Liver (tissue), 9 donors: ENCODE measurements around the gene CCDC71. TPM values are rescaled to one million over a fixed set of nuclear protein-coding genes. Genes with fewer than 3 reads are reported as not detected.

Experiments used
- DNase-seq: peaks from one replicate; pipeline ENCODE4 v3.0.0-alpha.2; 2017; ENCODE audit warnings: low spot score
- H3K27ac ChIP-seq, 2 donors: one replicate each; pipeline ENCODE4 v1.7.0; 2013; ENCODE audit warnings: inconsistent platforms in 2 of 2, low read length in 2 of 2, control low read depth in 1 of 2, low read depth in 1 of 2, mild to moderate bottlenecking in 1 of 2
- H3K27me3 ChIP-seq, 4 donors: one replicate each; pipeline versions ENCODE4 v1.6.1 to v1.7.0; 2013; ENCODE audit warnings: low read length in 3 of 4, inconsistent platforms in 1 of 4, mild to moderate bottlenecking in 1 of 4, moderate library complexity in 1 of 4; ENCODE audit not compliant: control insufficient read depth in 4 of 4, insufficient read depth in 4 of 4
- H3K36me3 ChIP-seq, 4 donors: one replicate each; pipeline versions ENCODE4 v1.6.1 to v1.7.0; 2013; ENCODE audit warnings: low read length in 3 of 4, mild to moderate bottlenecking in 3 of 4, low read depth in 1 of 4, moderate library complexity in 1 of 4; ENCODE audit not compliant: control insufficient read depth in 4 of 4, insufficient read depth in 3 of 4
- H3K4me1 ChIP-seq, 4 donors: one replicate each; pipeline versions ENCODE4 v1.6.1 to v1.7.0; 2013; ENCODE audit warnings: low read length in 3 of 4, mild to moderate bottlenecking in 3 of 4, moderate library complexity in 1 of 4; ENCODE audit not compliant: control insufficient read depth in 4 of 4, insufficient read depth in 4 of 4
- H3K4me3 ChIP-seq, 3 donors: one replicate each; pipeline versions ENCODE4 v1.6.1 to v1.7.0; 2013; ENCODE audit warnings: low read length in 3 of 3, control low read depth in 1 of 3, low read depth in 1 of 3, mild to moderate bottlenecking in 1 of 3
- H3K9ac ChIP-seq, 2 donors: one replicate each; pipeline ENCODE4 v1.7.0; 2013; ENCODE audit warnings: low read length in 2 of 2, mild to moderate bottlenecking in 2 of 2, moderate library complexity in 2 of 2, control low read depth in 1 of 2, low read depth in 1 of 2
- H3K9me3 ChIP-seq, 4 donors: one replicate each; pipeline versions ENCODE4 v1.6.1 to v1.7.0; 2013; ENCODE audit warnings: low read length in 3 of 4; ENCODE audit not compliant: control insufficient read depth in 4 of 4
- ATF3 ChIP-seq: IDR thresholded peaks from 2 replicates; pipeline ENCODE4 v1.6.1; 2016; ENCODE audit warnings: antibody characterized with exemption
- CTCF ChIP-seq: fragments of 150-350 bp; IDR thresholded peaks from 2 replicates; pipeline ENCODE4 v1.5.1; 2017; ENCODE audit warnings: improper control_type of control experiment, low read depth, low read length; ENCODE audit not compliant: missing input control
- EGR1 ChIP-seq, 2 donors: IDR thresholded peaks; 2 replicates each; pipeline ENCODE4 v1.6.1; 2016 to 2018; ENCODE audit warnings: antibody characterized with exemption in 2 of 2, low read depth in 2 of 2
- FOXA2 ChIP-seq: IDR thresholded peaks from 2 replicates; pipeline ENCODE4 v1.6.1; 2016; ENCODE audit warnings: antibody characterized with exemption
- GABPA ChIP-seq, 2 donors: IDR thresholded peaks in 1 of 2; conservative IDR thresholded peaks in 1 of 2; 2 replicates each; pipeline ENCODE4 v1.6.1; 2016; ENCODE audit warnings: antibody characterized with exemption in 2 of 2, mild to moderate bottlenecking in 1 of 2, moderate library complexity in 1 of 2
- HNF4A ChIP-seq, 2 donors: conservative IDR thresholded peaks; 2 replicates each; pipeline ENCODE4 v1.6.1; 2016; ENCODE audit warnings: antibody characterized with exemption in 2 of 2, mild to moderate bottlenecking in 2 of 2
- HNF4G ChIP-seq: IDR thresholded peaks from 2 replicates; pipeline ENCODE4 v1.6.1; 2016; ENCODE audit warnings: antibody characterized with exemption
- JUND ChIP-seq, 2 donors: IDR thresholded peaks; 2 replicates each; pipeline ENCODE4 v1.6.1; 2016; ENCODE audit warnings: antibody characterized with exemption in 2 of 2
- NR2F2 ChIP-seq: IDR thresholded peaks from 2 replicates; pipeline ENCODE4 v1.6.1; 2016; ENCODE audit warnings: antibody characterized with exemption
- RAD21 ChIP-seq, 2 donors: IDR thresholded peaks; 2 replicates each; pipeline ENCODE4 v1.6.1; 2016; ENCODE audit warnings: antibody characterized with exemption in 2 of 2, mild to moderate bottlenecking in 2 of 2
- RXRA ChIP-seq, 2 donors: IDR thresholded peaks; 2 replicates each; pipeline ENCODE4 v1.6.1; 2017 to 2018; ENCODE audit warnings: antibody characterized with exemption in 2 of 2, mild to moderate bottlenecking in 1 of 2
- SP1 ChIP-seq: IDR thresholded peaks from 2 replicates; pipeline ENCODE4 v1.6.1; 2018; ENCODE audit warnings: antibody characterized with exemption, mild to moderate bottlenecking
- TAF1 ChIP-seq: conservative IDR thresholded peaks from 2 replicates; pipeline ENCODE4 v1.6.1; 2016; ENCODE audit warnings: antibody characterized with exemption, mild to moderate bottlenecking
- ZBTB33 ChIP-seq: IDR thresholded peaks from 2 replicates; pipeline ENCODE4 v1.6.1; 2016; ENCODE audit warnings: antibody characterized with exemption
- WGBS: extraction: QIAGEN DNeasy Blood & Tissue Kit; methylation state at CpG from one replicate; pipeline ENCODE4 v1.1.7; 2013; 5-methylcytosine and 5-hydroxymethylcytosine counted together
- polyA plus RNA-seq, 2 donors: library from polyadenylated mRNA; stranded (reverse) in 1 of 2; unstranded in 1 of 2; fragments of 200-250 nt in 1 of 2; fragments of >200 nt in 1 of 2; fragmentation: Nextera tagmentation in 1 of 2; extraction: Ambion mirVana in 1 of 2; gene quantifications; one replicate each; pipeline versions ENCODE4 v1.2.1 to v1.2.3, GENCODE V29; 2013 to 2015
- total RNA-seq, 2 donors: library from RNA; depleted of rRNA; stranded (reverse); fragments of >200 nt; gene quantifications; one replicate each; pipeline ENCODE4 v1.2.3, GENCODE V29; 2014
- TF ChIP-seq, protein P1 (sequence below): IDR thresholded peaks from 2 replicates; pipeline ENCODE4 v1.6.1; 2016; ENCODE audit warnings: antibody characterized with exemption, mild to moderate bottlenecking
- donor health status: healthy.
- donor health status: healthy.
- donor health status: healthy.
- donor health status: healthy.
- donor health status: healthy.

CCDC71 gene
- total and polyA plus RNA-seq, 4 donors = 1.1 to 10.7 (median 8.2) TPM

DNA sequence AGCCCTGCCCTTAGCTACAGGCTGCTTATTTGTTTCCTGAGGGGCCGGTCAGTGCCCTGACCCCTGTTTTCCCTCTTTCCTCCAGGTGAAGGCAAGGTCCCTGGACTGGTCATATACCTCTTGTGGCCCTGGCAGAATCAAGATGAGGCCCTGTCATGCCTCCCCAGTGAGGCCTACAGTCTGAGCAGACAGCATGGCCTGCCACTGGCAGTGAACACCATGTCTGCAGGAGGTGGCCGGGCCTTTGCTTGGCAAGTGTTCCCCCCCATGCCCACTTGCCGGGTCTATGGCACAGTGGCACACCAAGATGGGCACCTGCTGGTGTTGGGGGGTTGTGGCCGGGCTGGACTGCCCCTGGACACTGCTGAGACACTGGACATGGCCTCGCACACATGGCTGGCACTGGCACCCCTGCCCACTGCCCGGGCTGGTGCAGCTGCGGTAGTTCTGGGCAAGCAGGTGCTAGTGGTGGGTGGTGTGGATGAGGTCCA lies 6.5 kb upstream of the CCDC71 start:
- Histone ChIP-seq H3K4me1 (peaks cover under 1 to 35% (median 21%) of the 10 kb centered on the region in 4 donors), H3K9me3 (no peaks in the 10 kb centered on the region), H3K9ac (peak overlapping the region in 1 of 2 donors; percentile 72), H3K27ac (peak overlapping the region; percentile 73 to 82), H3K36me3 (peaks cover 0 to 17% (median 0%) of the 10 kb centered on the region in 4 donors), H3K4me3 (peak overlapping the region in 2 of 3 donors; percentile 59 to 73), H3K27me3 (no peaks in the 10 kb centered on the region)
- DNase-seq = peak; percentile 43
- TF ChIP-seq ZBTB33 (no peak), FOXA2 (no peak), SP1 (no peak), EGR1 (IDR thresholded peaks at IDR 0.05; ENCODE audit: low read depth in 2 of 2) (no peak), TAF1 (no peak), RXRA (IDR thresholded peaks at IDR 0.05) (no peak), RAD21 (IDR thresholded peaks at IDR 0.05) (no peak), ATF3 (no peak), HNF4A (conservative IDR thresholded peaks at IDR 0.05) (no peak), HNF4G (no peak), JUND (IDR thresholded peaks at IDR 0.05) (no peak), NR2F2 (no peak), CTCF (no peak), GABPA (IDR thresholded peaks at IDR 0.05 in 1 of 2, conservative IDR thresholded peaks at IDR 0.05 in 1 of 2) (no peak)
- TF ChIP-seq, protein P1, sequence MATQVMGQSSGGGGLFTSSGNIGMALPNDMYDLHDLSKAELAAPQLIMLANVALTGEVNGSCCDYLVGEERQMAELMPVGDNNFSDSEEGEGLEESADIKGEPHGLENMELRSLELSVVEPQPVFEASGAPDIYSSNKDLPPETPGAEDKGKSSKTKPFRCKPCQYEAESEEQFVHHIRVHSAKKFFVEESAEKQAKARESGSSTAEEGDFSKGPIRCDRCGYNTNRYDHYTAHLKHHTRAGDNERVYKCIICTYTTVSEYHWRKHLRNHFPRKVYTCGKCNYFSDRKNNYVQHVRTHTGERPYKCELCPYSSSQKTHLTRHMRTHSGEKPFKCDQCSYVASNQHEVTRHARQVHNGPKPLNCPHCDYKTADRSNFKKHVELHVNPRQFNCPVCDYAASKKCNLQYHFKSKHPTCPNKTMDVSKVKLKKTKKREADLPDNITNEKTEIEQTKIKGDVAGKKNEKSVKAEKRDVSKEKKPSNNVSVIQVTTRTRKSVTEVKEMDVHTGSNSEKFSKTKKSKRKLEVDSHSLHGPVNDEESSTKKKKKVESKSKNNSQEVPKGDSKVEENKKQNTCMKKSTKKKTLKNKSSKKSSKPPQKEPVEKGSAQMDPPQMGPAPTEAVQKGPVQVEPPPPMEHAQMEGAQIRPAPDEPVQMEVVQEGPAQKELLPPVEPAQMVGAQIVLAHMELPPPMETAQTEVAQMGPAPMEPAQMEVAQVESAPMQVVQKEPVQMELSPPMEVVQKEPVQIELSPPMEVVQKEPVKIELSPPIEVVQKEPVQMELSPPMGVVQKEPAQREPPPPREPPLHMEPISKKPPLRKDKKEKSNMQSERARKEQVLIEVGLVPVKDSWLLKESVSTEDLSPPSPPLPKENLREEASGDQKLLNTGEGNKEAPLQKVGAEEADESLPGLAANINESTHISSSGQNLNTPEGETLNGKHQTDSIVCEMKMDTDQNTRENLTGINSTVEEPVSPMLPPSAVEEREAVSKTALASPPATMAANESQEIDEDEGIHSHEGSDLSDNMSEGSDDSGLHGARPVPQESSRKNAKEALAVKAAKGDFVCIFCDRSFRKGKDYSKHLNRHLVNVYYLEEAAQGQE = no peak
- 78% methylated on average over 7 of the region's 7 CpGs for WGBS
